Measurements from ENCODE around the gene ZBTB49.

ZBTB49 gene

GRCh38 chr4:4316150-4316495, 26.1 kb downstream of the ZBTB49 start:
- Histone ChIP-seq H3K27me3 (ENCODE audit: control insufficient read depth, insufficient read depth, low read length) (no peaks in the 10 kb centered on the region), H3K4me1 (ENCODE audit: control insufficient read depth, low read depth, low read length) (peaks cover 5% of the 10 kb centered on the region), H3K27ac (ENCODE audit: low read length) (no peak overlapping the region), H3K9me3 (ENCODE audit: control insufficient read depth, low read depth, low read length) (no peaks in the 10 kb centered on the region), H3K4me3 (ENCODE audit: low read length) (no peak overlapping the region), H3K9ac (ENCODE audit: low read length) (no peak overlapping the region), H3K36me3 (ENCODE audit: control insufficient read depth, low read depth, low read length) (peaks cover 7% of the 10 kb centered on the region)

- Histone ChIP-seq H3K36me3 (ENCODE audit: control insufficient read depth, low read depth, low read length) (peaks cover 8% of the 10 kb centered on the region), H3K4me3 (ENCODE audit: low read length) (no peak overlapping the region), H3K27ac (ENCODE audit: low read length) (no peak overlapping the region), H3K27me3 (ENCODE audit: control insufficient read depth, insufficient read depth, low read length) (no peaks in the 10 kb centered on the region), H3K9ac (ENCODE audit: low read length) (no peak overlapping the region), H3K9me3 (ENCODE audit: control insufficient read depth, low read depth, low read length) (no peaks in the 10 kb centered on the region), H3K4me1 (ENCODE audit: control insufficient read depth, low read depth, low read length) (peaks cover 5% of the 10 kb centered on the region)
Measured at GRCh38 chr4:4317496-4318232, 27.6 kb downstream of the ZBTB49 start.

GRCh38 chr4:4320528-4320927, 30.5 kb downstream of the ZBTB49 start:
- Histone ChIP-seq H3K4me3 (ENCODE audit: low read length) (no peak overlapping the region), H3K27me3 (ENCODE audit: control insufficient read depth, insufficient read depth, low read length) (no peaks in the 10 kb centered on the region), H3K9ac (ENCODE audit: low read length) (no peak overlapping the region), H3K4me1 (ENCODE audit: control insufficient read depth, low read depth, low read length) (peaks cover 8% of the 10 kb centered on the region), H3K27ac (ENCODE audit: low read length) (no peak overlapping the region), H3K9me3 (ENCODE audit: control insufficient read depth, low read depth, low read length) (no peaks in the 10 kb centered on the region), H3K36me3 (ENCODE audit: control insufficient read depth, low read depth, low read length) (peaks cover 8% of the 10 kb centered on the region)

- Histone ChIP-seq H3K27ac (ENCODE audit: low read length) (no peak overlapping the region), H3K9ac (ENCODE audit: low read length) (no peak overlapping the region), H3K36me3 (ENCODE audit: control insufficient read depth, low read depth, low read length) (peaks cover 8% of the 10 kb centered on the region), H3K4me3 (ENCODE audit: low read length) (no peak overlapping the region), H3K9me3 (ENCODE audit: control insufficient read depth, low read depth, low read length) (no peaks in the 10 kb centered on the region), H3K4me1 (ENCODE audit: control insufficient read depth, low read depth, low read length) (peaks cover 3% of the 10 kb centered on the region), H3K27me3 (ENCODE audit: control insufficient read depth, insufficient read depth, low read length) (no peaks in the 10 kb centered on the region)
Measured at GRCh38 chr4:4320951-4321714, 31.1 kb downstream of the ZBTB49 start.

GRCh38 chr4:4321951-4322688, 32.1 kb downstream of the ZBTB49 start:
- H3K36me3 ChIP-seq (ENCODE audit: control insufficient read depth, low read depth, low read length): peaks cover 3% of the 10 kb centered on the region
- no peak overlapping the region for H3K27ac ChIP-seq (ENCODE audit: low read length)
- H3K9ac ChIP-seq (ENCODE audit: low read length): no peak overlapping the region
- no peaks in the 10 kb centered on the region for H3K27me3 ChIP-seq (ENCODE audit: control insufficient read depth, insufficient read depth, low read length)
- H3K4me3 ChIP-seq (ENCODE audit: low read length): no peak overlapping the region
- H3K4me1 ChIP-seq (ENCODE audit: control insufficient read depth, low read depth, low read length): peaks cover 3% of the 10 kb centered on the region
- H3K9me3 ChIP-seq (ENCODE audit: control insufficient read depth, low read depth, low read length): no peaks in the 10 kb centered on the region

- H3K9ac ChIP-seq (ENCODE audit: low read length): no peak overlapping the region
- H3K36me3 ChIP-seq (ENCODE audit: control insufficient read depth, low read depth, low read length): peaks cover 3% of the 10 kb centered on the region
- no peak overlapping the region for H3K27ac ChIP-seq (ENCODE audit: low read length)
Measured at GRCh38 chr4:4323705-4324534, 33.9 kb downstream of the ZBTB49 start.

GRCh38 chr4:4325321-4325720, 35.3 kb downstream of the ZBTB49 start:
- Histone ChIP-seq H3K27me3 (ENCODE audit: control insufficient read depth, insufficient read depth, low read length) (no peaks in the 10 kb centered on the region), H3K9ac (ENCODE audit: low read length) (no peak overlapping the region), H3K9me3 (ENCODE audit: control insufficient read depth, low read depth, low read length) (no peaks in the 10 kb centered on the region), H3K27ac (ENCODE audit: low read length) (no peak overlapping the region), H3K4me1 (ENCODE audit: control insufficient read depth, low read depth, low read length) (peaks cover 3% of the 10 kb centered on the region), H3K36me3 (ENCODE audit: control insufficient read depth, low read depth, low read length) (peaks cover 3% of the 10 kb centered on the region), H3K4me3 (ENCODE audit: low read length) (no peak overlapping the region)

More at GRCh38 chr4:4323705-4324534, 33.9 kb downstream of the ZBTB49 start:
- Histone ChIP-seq H3K4me3 (ENCODE audit: low read length) (no peak overlapping the region), H3K4me1 (ENCODE audit: control insufficient read depth, low read depth, low read length) (peaks cover 3% of the 10 kb centered on the region), H3K9me3 (ENCODE audit: control insufficient read depth, low read depth, low read length) (no peaks in the 10 kb centered on the region), H3K27me3 (ENCODE audit: control insufficient read depth, insufficient read depth, low read length) (no peaks in the 10 kb centered on the region)

- Histone ChIP-seq H3K4me1 (ENCODE audit: control insufficient read depth, low read depth, low read length) (peaks cover 3% of the 10 kb centered on the region), H3K4me3 (ENCODE audit: low read length) (no peak overlapping the region), H3K27me3 (ENCODE audit: control insufficient read depth, insufficient read depth, low read length) (no peaks in the 10 kb centered on the region), H3K9me3 (ENCODE audit: control insufficient read depth, low read depth, low read length) (no peaks in the 10 kb centered on the region), H3K9ac (ENCODE audit: low read length) (no peak overlapping the region), H3K27ac (ENCODE audit: low read length) (no peak overlapping the region), H3K36me3 (ENCODE audit: control insufficient read depth, low read depth, low read length) (peaks cover 1% of the 10 kb centered on the region)
Measured at GRCh38 chr4:4326166-4326565, 36.1 kb downstream of the ZBTB49 start.

GRCh38 chr4:4327652-4328121, 37.6 kb downstream of the ZBTB49 start:
- H3K27ac ChIP-seq (ENCODE audit: low read length): no peak overlapping the region
- H3K9ac ChIP-seq (ENCODE audit: low read length): no peak overlapping the region
- peaks cover 3% of the 10 kb centered on the region for H3K4me1 ChIP-seq (ENCODE audit: control insufficient read depth, low read depth, low read length)
- no peaks in the 10 kb centered on the region for H3K36me3 ChIP-seq (ENCODE audit: control insufficient read depth, low read depth, low read length)
- no peaks in the 10 kb centered on the region for H3K9me3 ChIP-seq (ENCODE audit: control insufficient read depth, low read depth, low read length)
- H3K27me3 ChIP-seq (ENCODE audit: control insufficient read depth, insufficient read depth, low read length): no peaks in the 10 kb centered on the region
- peak overlapping the region; percentile 7 for H3K4me3 ChIP-seq (ENCODE audit: low read length)

- Histone ChIP-seq H3K27ac (ENCODE audit: low read length) (no peak overlapping the region), H3K4me1 (ENCODE audit: control insufficient read depth, low read depth, low read length) (peaks cover 3% of the 10 kb centered on the region), H3K9ac (ENCODE audit: low read length) (no peak overlapping the region), H3K36me3 (ENCODE audit: control insufficient read depth, low read depth, low read length) (no peaks in the 10 kb centered on the region), H3K9me3 (ENCODE audit: control insufficient read depth, low read depth, low read length) (no peaks in the 10 kb centered on the region), H3K4me3 (ENCODE audit: low read length) (peak overlapping the region; percentile 7), H3K27me3 (ENCODE audit: control insufficient read depth, insufficient read depth, low read length) (no peaks in the 10 kb centered on the region)
Measured at GRCh38 chr4:4328206-4328605, 38.2 kb downstream of the ZBTB49 start.

GRCh38 chr4:4328840-4329239, 38.8 kb downstream of the ZBTB49 start:
- Histone ChIP-seq H3K27ac (ENCODE audit: low read length) (no peak overlapping the region), H3K36me3 (ENCODE audit: control insufficient read depth, low read depth, low read length) (no peaks in the 10 kb centered on the region), H3K9ac (ENCODE audit: low read length) (no peak overlapping the region), H3K9me3 (ENCODE audit: control insufficient read depth, low read depth, low read length) (no peaks in the 10 kb centered on the region), H3K4me3 (ENCODE audit: low read length) (no peak overlapping the region), H3K4me1 (ENCODE audit: control insufficient read depth, low read depth, low read length) (peaks cover 3% of the 10 kb centered on the region), H3K27me3 (ENCODE audit: control insufficient read depth, insufficient read depth, low read length) (no peaks in the 10 kb centered on the region)
